Rectal smooth muscle tissue (tissue), 1 donor: ENCODE data around the gene NASP.

Source experiments
- H3K27ac ChIP-seq: one replicate; pipeline ENCODE4 v1.7.0; 2013; ENCODE audit warnings: low read depth, low read length, inconsistent platforms
- H3K27me3 ChIP-seq: one replicate; pipeline ENCODE4 v1.7.0; 2013; ENCODE audit warnings: low read length; ENCODE audit not compliant: control insufficient read depth, insufficient read depth
- H3K36me3 ChIP-seq: one replicate; pipeline ENCODE4 v1.7.0; 2013; ENCODE audit warnings: low read length; ENCODE audit not compliant: control insufficient read depth, insufficient read depth
- H3K4me1 ChIP-seq: one replicate; pipeline ENCODE4 v1.7.0; 2013; ENCODE audit warnings: low read length; ENCODE audit not compliant: control insufficient read depth, insufficient read depth
- H3K4me3 ChIP-seq: one replicate; pipeline ENCODE4 v1.7.0; 2013; ENCODE audit warnings: low read length
- H3K9ac ChIP-seq: one replicate; pipeline ENCODE4 v1.7.0; 2013; ENCODE audit warnings: low read length

NASP gene

GRCh38 chr1:45667321-45668111, 83.7 kb downstream of the NASP start:
- Histone ChIP-seq H3K9ac (no peak overlapping the region), H3K27ac (no peak overlapping the region), H3K4me1 (peaks cover 4% of the 10 kb centered on the region), H3K4me3 (no peak overlapping the region), H3K27me3 (no peaks in the 10 kb centered on the region), H3K36me3 (no peaks in the 10 kb centered on the region)
